NCI-H2196 (cell line): ENCODE results near the gene CFAP90.
A peak's percentile ranks its signal among the peaks of the same experiment; 100 is the strongest.

Experiments used
- DNase-seq: peaks from one replicate; lab custom pipeline; 2025; ENCODE audit not compliant: unreplicated experiment; lab: John Stamatoyannopoulos, UW

The CFAP90 gene

GRCh38 chr5:7850395-7851239, at the start of gene CFAP90:
TSS of gene CFAP90 (minus strand) at chr5:7851133. CDS start at chr5:7851021, 112 bp downstream.
- no peak for DNase-seq

DNA sequence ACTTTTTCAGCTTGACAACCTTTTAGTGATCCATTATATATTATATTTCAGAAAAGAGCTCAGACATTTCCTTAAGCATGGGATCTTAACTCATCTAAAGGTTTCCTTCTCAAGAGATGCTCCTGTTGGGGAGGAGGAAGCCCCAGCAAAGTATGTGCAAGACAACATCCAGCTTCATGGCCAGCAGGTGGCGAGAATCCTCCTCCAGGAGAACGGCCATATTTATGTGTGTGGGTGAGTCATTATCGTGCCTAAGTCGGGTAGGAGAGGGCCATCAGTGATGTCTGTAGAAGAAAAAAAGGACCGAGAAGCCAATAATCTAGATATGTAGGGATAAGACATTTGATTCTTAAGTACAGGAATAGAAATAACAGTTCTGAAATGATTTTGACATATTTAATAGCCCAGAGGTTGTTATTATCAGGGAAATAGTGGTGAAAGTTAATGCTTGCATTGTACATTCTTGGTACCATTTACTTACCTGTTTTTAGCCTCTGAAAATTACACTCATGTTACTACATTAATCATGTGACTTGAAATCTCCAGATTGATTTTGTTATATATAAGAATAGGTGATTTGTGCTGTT, 46.2 kb upstream of the CFAP90 start:
- no peak for DNase-seq

- no peak for DNase-seq
Measured at GRCh38 chr5:7894860-7895259, 43.9 kb upstream of the CFAP90 start.

DNA sequence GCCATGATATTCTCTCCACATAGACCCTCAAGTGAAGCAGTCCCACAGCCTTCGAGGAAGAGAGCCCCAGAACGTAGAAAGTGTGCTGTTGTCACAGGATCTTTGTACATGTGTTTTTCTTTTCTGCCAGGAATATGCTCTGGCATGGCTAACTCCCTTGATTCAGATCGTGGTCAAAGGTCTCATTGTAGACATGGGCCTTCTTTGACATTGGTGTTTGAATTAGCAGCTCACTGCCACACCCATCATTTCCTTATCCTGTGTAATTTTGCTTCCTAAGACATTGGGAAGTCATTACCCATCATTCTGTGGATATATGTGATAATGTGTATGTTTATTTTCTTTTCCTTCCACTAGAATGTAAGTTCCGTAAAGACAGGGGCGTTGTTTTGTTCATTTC, 43.5 kb upstream of the CFAP90 start:
- DNase-seq, result no peak

DNA sequence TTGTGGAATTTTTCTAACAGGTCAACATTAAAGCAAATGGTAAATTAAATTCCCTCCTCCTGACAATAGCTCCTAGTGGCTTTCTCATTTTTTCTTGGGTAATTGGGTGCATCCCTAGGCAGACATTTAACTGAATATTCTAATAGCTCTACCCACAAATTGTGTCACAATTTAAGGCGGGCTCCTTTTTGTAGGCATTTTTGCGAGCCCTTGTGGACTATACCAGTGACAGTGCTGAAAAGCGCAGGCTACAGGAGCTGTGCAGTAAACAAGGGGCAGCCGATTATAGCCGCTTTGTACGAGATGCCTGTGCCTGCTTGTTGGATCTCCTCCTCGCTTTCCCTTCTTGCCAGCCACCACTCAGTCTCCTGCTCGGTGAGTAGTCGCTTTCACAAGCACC, 38.0 kb upstream of the CFAP90 start:
- DNase-seq, result no peak

GRCh38 chr5:7886849-7887475, 36.0 kb upstream of the CFAP90 start:
- peak; percentile 48 for DNase-seq

GRCh38 chr5:7884491-7885267, 33.7 kb upstream of the CFAP90 start:
- DNase-seq, result no peak

GRCh38 chr5:7882926-7883325, 32.0 kb upstream of the CFAP90 start:
- no peak for DNase-seq

- no peak for DNase-seq
Measured at GRCh38 chr5:7881816-7882215, 30.9 kb upstream of the CFAP90 start.

- DNase-seq, result no peak
Measured at GRCh38 chr5:7881091-7881490, 30.2 kb upstream of the CFAP90 start.

GRCh38 chr5:7878381-7878873, 27.5 kb upstream of the CFAP90 start:
- DNase-seq, result no peak

DNA sequence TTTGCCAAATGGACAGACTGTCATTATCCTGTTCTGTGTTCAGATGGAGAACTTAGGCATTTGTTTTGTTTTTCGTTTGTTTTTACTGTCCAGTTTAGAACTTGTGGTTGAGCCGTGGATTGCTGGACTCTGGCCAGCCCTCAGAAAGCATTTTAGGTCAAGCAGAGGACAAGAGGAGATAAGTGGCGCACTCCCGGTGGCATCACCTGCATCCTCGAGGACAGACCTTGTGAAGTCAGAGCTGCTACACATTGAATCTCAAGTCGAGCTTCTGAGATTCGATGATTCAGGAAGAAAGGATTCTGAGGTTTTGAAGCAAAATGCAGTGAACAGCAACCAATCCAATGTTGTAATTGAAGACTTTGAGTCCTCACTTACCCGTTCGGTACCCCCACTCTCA, 26.9 kb upstream of the CFAP90 start:
- DNase-seq, result no peak

DNA sequence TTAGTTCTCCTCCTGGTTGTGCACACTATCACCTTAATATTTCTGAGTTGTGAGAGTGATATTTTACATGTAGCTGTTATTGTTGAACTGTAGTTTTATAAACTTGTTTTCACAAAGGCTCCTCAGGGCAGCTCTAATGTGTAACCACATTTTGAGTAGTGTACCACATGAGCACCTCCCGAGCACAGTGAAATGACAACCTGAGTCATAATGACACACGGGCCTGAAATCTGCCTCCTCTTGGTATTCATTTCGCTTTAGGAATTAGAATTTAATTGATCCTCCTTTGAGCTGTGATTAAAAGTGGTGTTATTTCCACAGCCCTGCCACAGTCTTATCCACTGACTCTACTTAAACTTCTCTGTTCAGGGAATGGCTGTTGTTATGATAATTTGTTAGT, 25.9 kb upstream of the CFAP90 start:
- no peak for DNase-seq

DNA sequence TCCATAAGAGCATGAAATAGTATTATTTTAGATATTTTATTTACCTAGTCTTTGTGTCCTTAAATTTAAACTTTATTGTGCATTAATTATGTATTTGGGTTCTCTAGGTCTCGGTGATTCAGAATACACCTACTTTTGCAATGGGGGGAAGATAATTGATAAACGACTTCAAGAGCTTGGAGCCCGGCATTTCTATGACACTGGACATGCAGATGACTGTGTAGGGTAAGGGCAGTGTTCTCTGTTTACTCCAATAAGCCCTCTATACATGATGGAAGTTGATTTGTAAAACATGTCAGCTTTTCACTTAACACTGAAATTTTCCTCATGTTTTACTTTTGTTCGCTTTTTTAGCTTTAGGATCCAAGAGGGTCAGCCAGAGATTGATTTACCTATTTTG, 24.2 kb upstream of the CFAP90 start:
- no peak for DNase-seq

DNA sequence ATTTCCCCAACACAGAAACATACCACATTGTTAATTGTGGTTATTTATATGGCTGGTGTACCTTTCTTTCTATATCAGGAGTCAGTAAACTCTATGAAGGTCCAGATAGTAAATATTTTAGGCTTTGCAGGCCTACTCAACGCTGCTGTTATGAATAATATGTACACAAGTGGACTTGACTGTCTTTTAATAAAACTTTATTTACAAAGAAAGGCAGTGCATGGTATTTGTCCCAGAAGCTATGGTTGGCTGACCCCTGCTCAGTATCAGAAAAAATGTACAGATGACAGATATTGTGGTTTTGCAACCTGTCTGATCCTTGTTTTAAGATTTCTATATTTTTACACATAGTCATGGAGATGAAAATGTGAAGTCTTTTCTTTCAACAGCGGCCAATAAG, 23.7 kb upstream of the CFAP90 start:
- DNase-seq, result no peak

- DNase-seq, result no peak
Measured at GRCh38 chr5:7873216-7873615, 22.3 kb upstream of the CFAP90 start.

- DNase-seq, result no peak
Measured at GRCh38 chr5:7872517-7873130, 21.7 kb upstream of the CFAP90 start.

- DNase-seq, result no peak
Measured at GRCh38 chr5:7871653-7872052, 20.7 kb upstream of the CFAP90 start.

- DNase-seq, result no peak
Measured at GRCh38 chr5:7869474-7870136, 18.7 kb upstream of the CFAP90 start.

DNA sequence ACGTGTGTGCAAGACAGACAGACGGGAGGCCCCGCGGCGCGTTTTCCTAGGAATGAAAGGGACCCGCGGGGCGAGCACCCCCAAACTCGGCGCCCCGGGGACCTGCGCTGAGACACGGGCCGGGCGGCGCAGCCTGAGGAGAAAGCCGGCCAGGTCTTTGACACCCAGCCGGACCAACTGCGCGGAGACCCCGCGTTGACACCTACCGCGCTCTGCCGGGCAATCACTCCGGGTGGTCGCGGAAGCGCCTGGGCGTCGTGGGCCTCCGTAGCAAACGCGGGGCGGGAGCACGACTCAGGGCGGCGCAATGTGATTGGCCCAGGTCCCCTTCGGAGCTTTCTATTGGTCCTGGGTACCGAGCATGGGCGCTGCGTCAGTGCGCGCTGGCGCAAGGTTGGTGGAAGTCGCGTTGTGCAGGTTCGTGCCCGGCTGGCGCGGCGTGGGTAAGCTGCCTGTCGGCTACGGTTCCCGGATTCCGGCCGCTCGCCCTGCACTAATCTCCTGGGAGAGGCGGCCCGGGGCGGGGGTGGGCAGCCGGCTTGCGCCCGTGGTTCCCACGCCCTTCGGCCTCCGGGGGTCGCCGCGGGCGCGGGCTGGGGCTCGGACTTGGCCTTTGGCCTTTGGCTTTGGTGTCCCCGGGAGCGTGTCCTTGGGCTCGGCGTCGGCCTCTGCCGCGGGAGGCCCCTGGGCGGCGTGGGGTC, 18.0 kb upstream of the CFAP90 start, which contains the start of the genes FASTKD3 and MTRR:
FASTKD3 (minus strand) TSS at position 259 of the 701 bp plus-strand sequence. CDS start 948 bp downstream, outside the sequence.
MTRR (plus strand) TSS at position 376 of the 701 bp plus-strand sequence. CDS start 1,647 bp downstream, outside the sequence.
- DNase-seq, result peak; percentile 89
